Body of pancreas (tissue), 4 donors: Measurements from ENCODE around the gene RNF169. TPM values are rescaled to one million over a fixed set of nuclear protein-coding genes. Genes with fewer than 3 reads are reported as not detected.

ENCODE experiments used
- ATAC-seq: fragments of 150-250 bp; one replicate; pipeline ENCODE4 v1.9.1; 2016
- DNase-seq, 4 donors: peaks; one replicate each; pipeline ENCODE4 v3.0.0-alpha.2; 2019
- H3K27ac ChIP-seq, 4 donors: fragments of 200-600 bp; sonication (generic); 1 replicate in 3 of 4; 2 replicates in 1 of 4; pipeline versions ENCODE4 v1.5.1 to v1.6.1; 2016 to 2019; ENCODE audit warnings: mild to moderate bottlenecking in 1 of 4, mixed read lengths in 1 of 4, moderate library complexity in 1 of 4
- H3K27me3 ChIP-seq, 2 donors: fragments of 200-600 bp; sonication (generic); one replicate each; pipeline ENCODE4 v1.6.0; 2016; ENCODE audit warnings: mild to moderate bottlenecking in 1 of 2
- H3K36me3 ChIP-seq, 2 donors: fragments of 200-600 bp; sonication (generic); replicated peaks in 1 of 2; 2 replicates each; pipeline ENCODE4 v1.5.1; 2016; ENCODE audit warnings: low read depth in 2 of 2; ENCODE audit not compliant: insufficient read depth in 1 of 2
- H3K4me1 ChIP-seq: fragments of 200-600 bp; sonication (generic); one replicate; pipeline ENCODE4 v1.6.0; 2016
- H3K4me3 ChIP-seq, 2 donors: fragments of 200-600 bp; sonication (generic); 1 replicate in 1 of 2; 2 replicates in 1 of 2; pipeline ENCODE4 v1.5.1; 2016 to 2019
- H3K9me3 ChIP-seq, 3 donors: fragments of 200-600 bp; sonication (generic); 1 replicate in 2 of 3; 2 replicates in 1 of 3; pipeline ENCODE4 v1.5.1; 2016
- POLR2A ChIP-seq, 3 donors: fragments of 450-650 bp; IDR thresholded peaks; one replicate each; pipeline ENCODE4 v1.6.1; 2016; ENCODE audit warnings: antibody characterized with exemption in 3 of 3, mild to moderate bottlenecking in 2 of 3
- WGBS, 2 donors: methylation state at CpG; one replicate each; pipeline ENCODE4 v1.1.5; 2017; 5-methylcytosine and 5-hydroxymethylcytosine counted together
- intact Hi-C: fragments of 100-400 bp; cut with DNase I; formaldehyde crosslinking; loops from one replicate; pipeline ENCODE4 v1.15.1; 2023
- total RNA-seq, 2 donors: library from RNA; depleted of rRNA; stranded (reverse); fragments of >200 nt; gene quantifications; one replicate each; pipeline ENCODE4 v1.1.0, GENCODE V29; 2016
- TF ChIP-seq, protein P1 (sequence below), 7 experiments: fragments of 450-650 bp in 4 of 7; fragments of 200-600 bp in 3 of 7; sonication (generic) in 3 of 7; IDR thresholded peaks; one replicate each; pipeline ENCODE4 v1.5.1; 2016 to 2019; ENCODE audit warnings: antibody characterized with exemption in 7 of 7

Gene RNF169
- total RNA-seq, 2 donors from 2014 or later = 10.2 to 15.0 TPM

GRCh38 chr11:74842967-74843366, 94.3 kb downstream of the RNF169 start:
- peaks cover 0 to 15% of the 10 kb centered on the region in 2 donors for H3K36me3 ChIP-seq
- 93 to 100% methylated on average over 3 to 13 of the region's 13 CpGs for WGBS, 2 donors

GRCh38 chr11:74844072-74844471, 95.4 kb downstream of the RNF169 start:
- Histone ChIP-seq H3K4me1 (no peaks in the 10 kb centered on the region), H3K9me3 (no peaks in the 10 kb centered on the region), H3K4me3 (no peak overlapping the region), H3K27ac (no peak overlapping the region), H3K27me3 (no peaks in the 10 kb centered on the region), H3K36me3 (peaks cover 0 to 15% of the 10 kb centered on the region in 2 donors)
- ATAC-seq (no peak), DNase-seq (no peak)
- intact Hi-C loops = no loop called here
- 91 to 100% methylated on average over 2 to 3 of the region's 3 CpGs for WGBS, 2 donors
- no peak for TF ChIP-seq POLR2A (IDR thresholded peaks at IDR 0.05)
- TF ChIP-seq, protein P1, sequence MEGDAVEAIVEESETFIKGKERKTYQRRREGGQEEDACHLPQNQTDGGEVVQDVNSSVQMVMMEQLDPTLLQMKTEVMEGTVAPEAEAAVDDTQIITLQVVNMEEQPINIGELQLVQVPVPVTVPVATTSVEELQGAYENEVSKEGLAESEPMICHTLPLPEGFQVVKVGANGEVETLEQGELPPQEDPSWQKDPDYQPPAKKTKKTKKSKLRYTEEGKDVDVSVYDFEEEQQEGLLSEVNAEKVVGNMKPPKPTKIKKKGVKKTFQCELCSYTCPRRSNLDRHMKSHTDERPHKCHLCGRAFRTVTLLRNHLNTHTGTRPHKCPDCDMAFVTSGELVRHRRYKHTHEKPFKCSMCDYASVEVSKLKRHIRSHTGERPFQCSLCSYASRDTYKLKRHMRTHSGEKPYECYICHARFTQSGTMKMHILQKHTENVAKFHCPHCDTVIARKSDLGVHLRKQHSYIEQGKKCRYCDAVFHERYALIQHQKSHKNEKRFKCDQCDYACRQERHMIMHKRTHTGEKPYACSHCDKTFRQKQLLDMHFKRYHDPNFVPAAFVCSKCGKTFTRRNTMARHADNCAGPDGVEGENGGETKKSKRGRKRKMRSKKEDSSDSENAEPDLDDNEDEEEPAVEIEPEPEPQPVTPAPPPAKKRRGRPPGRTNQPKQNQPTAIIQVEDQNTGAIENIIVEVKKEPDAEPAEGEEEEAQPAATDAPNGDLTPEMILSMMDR (IDR thresholded peaks at IDR 0.05) = no peak

More at GRCh38 chr11:74842967-74843366, 94.3 kb downstream of the RNF169 start:
- H3K4me1 ChIP-seq = no peaks in the 10 kb centered on the region
- no peaks in the 10 kb centered on the region for H3K27me3 ChIP-seq
- intact Hi-C loops = no loop called here
- H3K4me3 ChIP-seq = no peak overlapping the region
- ATAC-seq (no peak), DNase-seq (no peak)
- no peaks in the 10 kb centered on the region for H3K9me3 ChIP-seq
- no peak for TF ChIP-seq POLR2A (IDR thresholded peaks at IDR 0.05)
- TF ChIP-seq, protein P1 (IDR thresholded peaks at IDR 0.05) = no peak
- H3K27ac ChIP-seq = no peak overlapping the region

DNA sequence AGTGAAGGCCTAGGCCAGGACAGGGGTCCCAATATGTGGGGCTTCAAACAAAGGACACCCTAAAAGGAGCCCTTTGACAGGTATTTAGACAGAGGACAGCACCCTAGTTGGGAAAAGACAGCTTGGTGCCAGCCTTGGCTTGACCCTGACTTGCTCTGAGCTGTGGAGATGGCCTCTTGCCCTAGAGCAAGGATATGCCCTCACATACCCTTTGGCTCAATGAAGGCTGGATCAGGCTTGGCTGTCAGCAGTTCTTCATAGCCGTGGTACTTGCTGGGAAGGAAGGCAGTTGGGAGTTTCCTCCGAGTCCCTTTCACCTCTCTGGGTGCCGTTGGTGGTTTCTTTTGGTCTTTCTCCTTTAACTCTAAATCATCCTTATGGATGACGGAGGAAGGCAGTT, 96.2 kb downstream of the RNF169 start:
- Histone ChIP-seq H3K27ac (no peak overlapping the region), H3K27me3 (no peaks in the 10 kb centered on the region), H3K4me3 (no peak overlapping the region), H3K36me3 (peaks cover 0 to 15% of the 10 kb centered on the region in 2 donors), H3K4me1 (no peaks in the 10 kb centered on the region), H3K9me3 (no peaks in the 10 kb centered on the region)
- intact Hi-C loops = no loop called here
- ATAC-seq (no peak), DNase-seq (no peak)
- WGBS, 2 donors = 98% methylated on average over 4 of the region's 4 CpGs
- no peak for TF ChIP-seq POLR2A (IDR thresholded peaks at IDR 0.05)
- TF ChIP-seq, protein P1 (IDR thresholded peaks at IDR 0.05) = no peak

DNA sequence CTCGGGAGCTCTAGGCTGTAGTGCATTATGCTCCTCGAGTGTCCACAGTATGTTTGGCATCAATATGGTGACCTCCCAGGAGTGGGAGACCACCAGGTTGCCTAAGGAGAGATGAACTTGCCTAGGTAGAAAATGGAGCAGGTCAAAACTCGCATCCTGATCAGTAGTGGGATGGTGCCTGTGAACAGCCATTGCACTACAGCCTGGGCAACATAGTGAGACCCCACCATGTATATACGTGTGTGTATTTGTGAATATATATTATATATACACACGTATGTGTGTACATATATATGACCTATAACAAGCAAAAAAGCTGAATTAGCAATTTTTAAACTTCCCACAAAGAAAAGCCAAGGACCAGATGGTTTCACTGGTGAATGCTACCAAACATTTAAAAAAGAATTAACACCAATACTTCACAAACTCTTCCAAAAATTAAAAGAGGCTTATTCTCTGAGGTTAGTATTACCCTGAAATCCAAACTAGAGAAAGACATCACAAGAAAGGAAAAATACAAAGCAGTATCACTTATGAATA, 97.4 kb downstream of the RNF169 start:
- Histone ChIP-seq H3K36me3 (peaks cover 0 to 15% of the 10 kb centered on the region in 2 donors), H3K4me1 (no peaks in the 10 kb centered on the region), H3K27ac (no peak overlapping the region), H3K9me3 (no peaks in the 10 kb centered on the region), H3K4me3 (no peak overlapping the region), H3K27me3 (no peaks in the 10 kb centered on the region)
- DNase-seq (no peak), ATAC-seq (no peak)
- TF ChIP-seq POLR2A (IDR thresholded peaks at IDR 0.05) = no peak
- TF ChIP-seq, protein P1 (IDR thresholded peaks at IDR 0.05) = no peak
- intact Hi-C loops = no loop called here
- 95 to 98% methylated on average over 5 of the region's 5 CpGs for WGBS, 2 donors

DNA sequence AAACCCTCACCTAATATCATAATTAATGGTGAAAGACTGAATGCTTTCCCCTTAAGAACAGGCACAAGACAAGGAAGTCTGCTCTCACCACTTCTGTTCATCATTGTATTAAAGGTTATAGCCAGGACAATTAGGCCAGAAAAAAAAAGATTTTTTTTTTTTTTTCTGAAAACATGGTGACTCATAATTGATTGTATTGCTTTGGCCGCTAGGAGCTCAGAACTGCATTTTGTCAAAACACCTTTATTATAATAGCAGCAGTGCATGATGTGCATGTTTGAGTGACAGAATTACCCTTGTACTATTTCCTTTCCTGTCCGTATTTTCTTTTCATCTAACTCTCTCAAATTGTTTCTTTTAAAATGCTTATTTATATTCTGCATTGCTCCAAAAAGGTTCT, 98.1 kb downstream of the RNF169 start:
- intact Hi-C loops = no loop called here
- Histone ChIP-seq H3K9me3 (no peaks in the 10 kb centered on the region), H3K27me3 (no peaks in the 10 kb centered on the region), H3K4me3 (no peak overlapping the region), H3K27ac (no peak overlapping the region), H3K4me1 (no peaks in the 10 kb centered on the region), H3K36me3 (peaks cover 0 to 15% of the 10 kb centered on the region in 2 donors)
- TF ChIP-seq, protein P1 (IDR thresholded peaks at IDR 0.05) = no peak
- TF ChIP-seq POLR2A (IDR thresholded peaks at IDR 0.05) = no peak
- 85 to 95% methylated on average over 2 of the region's 2 CpGs for WGBS, 2 donors
- DNase-seq (no peak), ATAC-seq (no peak)
